Stimulated activated CD8-positive, alpha-beta memory T cell treated with anti-CD3 and anti-CD28 coated beads, Interleukin-7, amount 100 ng/mL, for 4 hours (primary cell): ENCODE results near the gene AGBL4.
"Not testable (repeated sequence)": the region's sequence is repeated elsewhere in the genome, so short reads cannot be mapped to it uniquely, and the experiment has no call there.

Experiments used
- DNase-seq, 2 donors: peaks; one replicate each; pipeline ENCODE4 v3.0.0-alpha.2; 2020; ENCODE audit warnings: low read depth in 2 of 2

The AGBL4 gene

GRCh38 chr1:49435291-49435690 is 588.5 kb downstream of the AGBL4 start:
- DNase-seq: no peak

- DNase-seq: no peak
These were observed 599.0 kb downstream of the AGBL4 start for GRCh38 chr1:49424782-49425181.

GRCh38 chr1:49416758-49417157 is 607.0 kb downstream of the AGBL4 start:
- no peak for DNase-seq

GRCh38 chr1:49408346-49408745 is 615.4 kb downstream of the AGBL4 start:
- DNase-seq: no peak

GRCh38 chr1:49397086-49397485 is 626.7 kb downstream of the AGBL4 start:
- no peak for DNase-seq

GRCh38 chr1:49394200-49394599 is 629.6 kb downstream of the AGBL4 start:
- DNase-seq: no peak

- DNase-seq: no peak
These were observed 634.1 kb downstream of the AGBL4 start for GRCh38 chr1:49389699-49390098.

GRCh38 chr1:49364676-49365075 is 659.1 kb downstream of the AGBL4 start:
- no peak for DNase-seq

GRCh38 chr1:49363628-49364027 is 660.1 kb downstream of the AGBL4 start:
- DNase-seq: no peak

- no peak for DNase-seq
These were observed 665.7 kb downstream of the AGBL4 start for GRCh38 chr1:49358036-49358435.

GRCh38 chr1:49356594-49356993 is 667.2 kb downstream of the AGBL4 start:
- DNase-seq: no peak

GRCh38 chr1:49351768-49352167 is 672.0 kb downstream of the AGBL4 start:
- no peak for DNase-seq

GRCh38 chr1:49346767-49347349 is 676.9 kb downstream of the AGBL4 start:
- no peak for DNase-seq

- no peak for DNase-seq
These were observed 683.2 kb downstream of the AGBL4 start for GRCh38 chr1:49340576-49340975.

- no peak for DNase-seq
These were observed 684.7 kb downstream of the AGBL4 start for GRCh38 chr1:49339043-49339442.

GRCh38 chr1:49337251-49337650 is 686.5 kb downstream of the AGBL4 start:
- no peak for DNase-seq

- DNase-seq: no peak
These were observed 689.8 kb downstream of the AGBL4 start for GRCh38 chr1:49333906-49334305.

GRCh38 chr1:49331066-49331852 is 692.5 kb downstream of the AGBL4 start:
- DNase-seq: no peak

GRCh38 chr1:49323925-49324540 is 699.7 kb downstream of the AGBL4 start:
- DNase-seq: no peak

GRCh38 chr1:49320493-49320892 is 703.3 kb downstream of the AGBL4 start:
- not testable (repeated sequence) for DNase-seq

GRCh38 chr1:49319426-49319963 is 704.3 kb downstream of the AGBL4 start:
- no peak for DNase-seq

- no peak for DNase-seq
These were observed 705.5 kb downstream of the AGBL4 start for GRCh38 chr1:49318218-49318617.

GRCh38 chr1:49307457-49307856 is 716.3 kb downstream of the AGBL4 start:
- no peak for DNase-seq
